Glutamatergic neuron (in vitro differentiated cells): ENCODE results near the gene CORO7. TPM values are rescaled to one million over a fixed set of nuclear protein-coding genes. Genes with fewer than 3 reads are reported as not detected.

Experiments used
- DNase-seq: peaks from one replicate; pipeline ENCODE4 v3.0.0; 2022
- H3K27ac Mint-ChIP-seq: one replicate; pipeline ENCODE4 v1.8.0; 2020; ENCODE audit warnings: mild to moderate bottlenecking, mixed read lengths, inconsistent platforms; ENCODE audit not compliant: unreplicated experiment
- H3K27me3 Mint-ChIP-seq: one replicate; pipeline ENCODE4 v1.8.0; 2020; ENCODE audit warnings: mild to moderate bottlenecking, moderate library complexity, mixed read lengths, inconsistent platforms; ENCODE audit not compliant: unreplicated experiment
- H3K36me3 Mint-ChIP-seq: one replicate; pipeline ENCODE4 v1.8.0; 2020; ENCODE audit warnings: mild to moderate bottlenecking, mixed read lengths, inconsistent platforms; ENCODE audit not compliant: unreplicated experiment
- H3K4me1 Mint-ChIP-seq: one replicate; pipeline ENCODE4 v1.8.0; 2020; ENCODE audit warnings: mild to moderate bottlenecking, low read depth, mixed read lengths, inconsistent platforms; ENCODE audit not compliant: unreplicated experiment
- H3K4me3 Mint-ChIP-seq: one replicate; pipeline ENCODE4 v1.8.0; 2020; ENCODE audit warnings: mild to moderate bottlenecking, mixed read lengths, inconsistent platforms; ENCODE audit not compliant: unreplicated experiment
- H3K9me3 Mint-ChIP-seq: one replicate; pipeline ENCODE4 v1.8.0; 2020; ENCODE audit warnings: mild to moderate bottlenecking, moderate library complexity, mixed read lengths, inconsistent platforms; ENCODE audit not compliant: unreplicated experiment
- CTCF ChIP-seq: fragments of 200-600 bp; sonication (generic); IDR thresholded peaks from one replicate; pipeline ENCODE4 v1.5.0; 2021; ENCODE audit not compliant: partially characterized antibody, unreplicated experiment
- total RNA-seq: library from RNA; stranded (reverse); fragmentation: NEBNext Ultra II Directional; extraction: Animal tissue kit (Norgen Biotek cat#: 25700); gene quantifications from one replicate; pipeline ENCODE4 v1.2.1, GENCODE V29; 2021; ENCODE audit not compliant: unreplicated experiment

CORO7 gene
- total RNA-seq, 1 donor from 2014 or later = 200 TPM

DNA sequence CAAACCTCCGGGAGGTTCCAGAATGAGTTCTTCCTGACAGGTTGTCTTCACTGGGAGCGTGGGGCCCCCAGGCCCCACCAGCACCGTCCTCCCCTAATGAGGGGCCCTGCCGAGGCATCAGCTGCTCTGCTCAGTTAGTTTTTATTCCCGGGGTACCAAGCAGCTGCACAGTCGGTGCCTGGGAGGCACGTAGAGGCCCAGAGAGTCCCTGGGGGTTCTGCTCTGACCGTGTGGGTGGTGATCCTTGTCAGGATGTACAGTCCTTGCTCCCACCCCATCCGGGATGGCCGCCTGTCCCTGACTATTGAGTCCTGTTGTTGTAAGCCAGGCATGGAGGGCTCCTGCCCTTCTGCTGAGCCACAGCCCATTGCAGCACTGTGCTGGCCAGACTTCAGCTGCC, 39.6 kb upstream of the CORO7 start:
- H3K27ac Mint-ChIP-seq = no peak overlapping the region
- H3K27me3 Mint-ChIP-seq = peaks cover 7% of the 10 kb centered on the region
- no peak for TF ChIP-seq CTCF
- H3K9me3 Mint-ChIP-seq = peaks cover 9% of the 10 kb centered on the region
- peaks cover 9% of the 10 kb centered on the region for H3K4me1 Mint-ChIP-seq
- no peak for DNase-seq
- no peaks in the 10 kb centered on the region for H3K36me3 Mint-ChIP-seq
- H3K4me3 Mint-ChIP-seq = no peak overlapping the region

GRCh38 chr16:4455081-4455480, 38.7 kb upstream of the CORO7 start:
- Mint-ChIP-seq H3K36me3 (no peaks in the 10 kb centered on the region), H3K4me1 (peaks cover 15% of the 10 kb centered on the region)
- no peak for TF ChIP-seq CTCF

DNA sequence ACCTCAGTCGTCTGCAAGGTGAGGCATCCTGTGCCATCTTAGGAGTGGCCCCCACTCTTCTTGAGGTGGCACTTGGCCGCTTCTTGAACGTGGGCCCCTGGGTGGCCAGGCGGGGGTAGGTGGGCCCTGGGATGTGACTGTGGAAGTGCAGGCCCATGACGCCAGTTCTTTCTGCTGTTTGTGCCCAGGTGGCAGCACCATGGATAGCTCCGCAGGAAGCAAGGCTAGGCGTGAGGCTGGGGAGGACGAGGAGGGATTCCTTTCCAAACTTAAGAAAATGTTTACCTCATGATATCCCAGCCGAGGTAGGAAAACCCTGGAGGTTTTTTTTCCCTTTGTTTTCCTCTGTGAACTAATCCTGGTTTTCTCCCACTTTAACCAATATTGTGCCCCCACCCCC, 38.2 kb upstream of the CORO7 start:
- H3K36me3 Mint-ChIP-seq = no peaks in the 10 kb centered on the region
- no peak overlapping the region for H3K27ac Mint-ChIP-seq
- no peak for DNase-seq
- peaks cover 6% of the 10 kb centered on the region for H3K9me3 Mint-ChIP-seq
- H3K27me3 Mint-ChIP-seq = peaks cover 7% of the 10 kb centered on the region
- H3K4me1 Mint-ChIP-seq = peaks cover 15% of the 10 kb centered on the region
- no peak for TF ChIP-seq CTCF
- H3K4me3 Mint-ChIP-seq = no peak overlapping the region

More at GRCh38 chr16:4455081-4455480, 38.7 kb upstream of the CORO7 start:
- no peak overlapping the region for H3K4me3 Mint-ChIP-seq
- H3K27me3 Mint-ChIP-seq = peaks cover 7% of the 10 kb centered on the region
- no peak overlapping the region for H3K27ac Mint-ChIP-seq
- H3K9me3 Mint-ChIP-seq = peaks cover 8% of the 10 kb centered on the region
- DNase-seq = no peak

- Mint-ChIP-seq H3K36me3 (no peaks in the 10 kb centered on the region), H3K9me3 (peaks cover 4% of the 10 kb centered on the region), H3K4me3 (no peak overlapping the region), H3K4me1 (peaks cover 15% of the 10 kb centered on the region), H3K27ac (no peak overlapping the region), H3K27me3 (peaks cover 8% of the 10 kb centered on the region)
- no peak for TF ChIP-seq CTCF
- DNase-seq = no peak
Measured at GRCh38 chr16:4452674-4453073, 36.3 kb upstream of the CORO7 start.

DNA sequence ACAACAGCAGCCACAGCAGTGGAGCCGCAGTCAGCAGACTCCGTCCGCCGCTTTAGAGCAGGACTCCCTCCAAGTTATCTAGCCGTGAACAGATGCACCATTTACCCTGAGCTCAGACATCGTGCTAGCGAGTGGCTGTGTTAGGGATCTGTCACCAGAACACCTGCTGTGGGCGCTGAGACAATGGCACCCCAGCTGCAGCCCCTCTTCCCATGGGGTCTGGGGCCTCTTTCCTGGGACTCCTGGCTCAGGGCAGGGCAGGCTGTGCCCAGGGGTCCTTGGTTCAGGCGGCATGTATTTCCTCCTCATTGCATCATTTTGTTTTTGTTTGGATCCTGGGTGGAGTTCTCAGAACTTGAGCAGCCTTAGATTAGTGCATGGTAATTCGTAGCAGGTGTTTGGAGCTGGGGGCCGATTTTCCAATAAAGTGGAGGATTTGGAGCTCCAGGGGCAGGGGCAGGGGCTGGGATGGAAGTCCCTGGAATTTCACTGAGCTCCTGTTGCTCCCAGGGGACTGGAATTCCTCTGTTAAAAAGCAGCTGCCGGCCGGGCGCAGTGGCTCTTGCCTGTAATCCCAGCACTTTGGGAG, 34.6 kb upstream of the CORO7 start:
- TF ChIP-seq CTCF = no peak
- Mint-ChIP-seq H3K27me3 (peaks cover 7% of the 10 kb centered on the region), H3K9me3 (peaks cover 4% of the 10 kb centered on the region), H3K4me3 (peak overlapping the region; percentile 69), H3K4me1 (peaks cover 14% of the 10 kb centered on the region), H3K27ac (peak overlapping the region; percentile 94), H3K36me3 (no peaks in the 10 kb centered on the region)
- peak; percentile 46 for DNase-seq
